OCI-M1 (cell line): ENCODE data around the gene HOXA11.

Source experiments
- DNase-seq: peaks from one replicate; lab custom pipeline; 2025; lab: John Stamatoyannopoulos, UW

Gene HOXA11

GRCh38 chr7:27133409-27134231, 51.4 kb downstream of the HOXA11 start:
- DNase-seq: no peak

DNA sequence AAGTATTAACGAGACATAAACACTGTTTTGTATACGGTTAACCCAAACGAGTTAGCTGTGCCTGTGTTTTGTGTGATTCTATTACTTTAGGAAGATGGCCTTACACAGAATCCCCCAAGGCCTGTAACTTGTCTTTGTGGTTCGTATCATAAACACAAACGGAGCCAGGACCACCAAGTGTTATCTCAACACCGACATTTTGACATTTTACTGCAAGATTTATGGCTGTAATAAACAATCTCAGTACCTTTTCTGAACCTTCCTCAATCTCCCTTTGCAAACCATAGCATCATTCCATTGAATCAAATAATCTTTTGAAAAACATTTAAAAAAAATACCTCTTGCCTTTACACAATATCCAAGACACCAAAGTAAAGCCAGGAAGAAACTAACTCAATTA, 52.1 kb downstream of the HOXA11 start:
- DNase-seq: no peak

DNA sequence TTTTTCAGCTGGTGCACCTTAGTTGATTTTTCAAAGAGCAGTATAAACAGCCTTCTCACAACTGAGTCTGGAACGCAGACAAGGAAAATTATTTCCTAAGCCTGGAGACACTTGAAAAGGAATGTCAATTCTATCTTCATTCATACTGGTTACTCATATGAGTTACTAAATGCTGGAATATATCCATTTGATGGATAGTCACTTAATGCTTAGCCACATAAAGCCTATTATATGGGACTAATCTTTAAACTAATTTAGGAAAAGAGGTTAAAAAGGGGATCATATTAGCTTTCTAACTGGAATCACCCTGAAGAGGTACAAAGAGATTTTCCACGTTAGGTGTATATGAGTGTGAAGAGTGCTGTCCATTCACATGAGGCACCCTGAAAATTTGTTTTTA, 52.8 kb downstream of the HOXA11 start:
- DNase-seq: no peak

- no peak for DNase-seq
These were observed 53.6 kb downstream of the HOXA11 start for GRCh38 chr7:27131390-27131819.
